H1 (cell line): ENCODE data around the gene MYOM1. TPM values are rescaled to one million over a fixed set of nuclear protein-coding genes. Genes with fewer than 3 reads are reported as not detected.
"Not testable (repeated sequence)": the region's sequence is repeated elsewhere in the genome, so short reads cannot be mapped to it uniquely, and the experiment has no call there.

Experiments used
- CTCF ChIA-PET: fragments of 300-600 bp; sonication (Branson Sonifier 250); formaldehyde crosslinking; loops from one replicate; lab custom pipeline; 2021; ENCODE audit not compliant: partially characterized antibody; lab: Charles Lee
- POLR2A ChIA-PET: fragments of 300-600 bp; sonication (Branson Sonifier 250); formaldehyde crosslinking; loops from one replicate; lab custom pipeline; 2021; ENCODE audit warnings: inconsistent platforms; ENCODE audit not compliant: partially characterized antibody; lab: Charles Lee
- DNase-seq, 2 experiments: peaks; one replicate each; pipeline versions ENCODE4 v3.0.0 to v3.0.0-alpha.2; 2010 to 2022; ENCODE audit warnings: low spot score in 2 of 2, low read depth in 1 of 2, mixed read lengths in 1 of 2
- FAIRE-seq: peaks from 2 replicates; lab custom pipeline; 2011; peaks lifted over from hg19 to GRCh38; lab: Jason Lieb, UNC
- H2AFZ ChIP-seq: 2 replicates; pipeline ENCODE4 v1.8.1; 2012; ENCODE audit warnings: low read length, inconsistent platforms
- H2AK5ac ChIP-seq: 2 replicates; pipeline ENCODE4 v1.6.1; 2013; ENCODE audit warnings: low read depth, low read length
- H2BK120ac ChIP-seq: replicated peaks from 2 replicates; pipeline ENCODE3; 2013; ENCODE audit warnings: low read depth, low read length, inconsistent platforms
- H2BK12ac ChIP-seq: 2 replicates; pipeline ENCODE4 v1.6.1; 2013; ENCODE audit warnings: low read depth, low read length
- H2BK15ac ChIP-seq: 2 replicates; pipeline ENCODE4 v1.6.1; 2013; ENCODE audit warnings: low read length
- H2BK20ac ChIP-seq: 2 replicates; pipeline ENCODE4 v1.6.1; 2013; ENCODE audit warnings: low read length
- H2BK5ac ChIP-seq: 2 replicates; pipeline ENCODE4 v1.6.1; 2013; ENCODE audit warnings: low read depth, low read length
- H3K14ac ChIP-seq: 2 replicates; pipeline ENCODE4 v1.6.1; 2013; ENCODE audit warnings: inconsistent platforms; ENCODE audit not compliant: insufficient read length
- H3K18ac ChIP-seq: 2 replicates; pipeline ENCODE4 v1.6.1; 2013; ENCODE audit warnings: low read length; ENCODE audit errors: extremely low read depth
- H3K23ac ChIP-seq: 2 replicates; pipeline ENCODE4 v1.6.1; 2013; ENCODE audit warnings: inconsistent platforms; ENCODE audit not compliant: insufficient read length
- H3K23me2 ChIP-seq: 2 replicates; pipeline ENCODE4 v1.6.1; 2013; ENCODE audit warnings: low read depth, low read length
- H3K27ac ChIP-seq: 2 replicates; pipeline ENCODE4 v1.6.1; 2011; ENCODE audit warnings: low read depth, low read length, inconsistent platforms
- H3K27me3 ChIP-seq, 4 experiments: replicated peaks in 1 of 4; 1 replicate in 1 of 4; 2 replicates in 3 of 4; pipeline versions ENCODE4 v1.6.1 to v1.8.1; 2011 to 2013; ENCODE audit warnings: low read length in 3 of 4, mild to moderate bottlenecking in 3 of 4, inconsistent platforms in 2 of 4, mixed read lengths in 2 of 4, moderate library complexity in 1 of 4; ENCODE audit not compliant: control insufficient read depth in 3 of 4, insufficient read depth in 3 of 4; ENCODE audit errors: extremely low read depth in 1 of 4
- H3K36me3 ChIP-seq, 4 experiments: 2 replicates each; pipeline versions ENCODE4 v1.6.1 to v1.8.1; 2011 to 2013; ENCODE audit warnings: mild to moderate bottlenecking in 4 of 4, low read length in 3 of 4, moderate library complexity in 2 of 4, control low read depth in 1 of 4, inconsistent platforms in 1 of 4; ENCODE audit not compliant: insufficient read depth in 4 of 4, control insufficient read depth in 2 of 4
- H3K4ac ChIP-seq: replicated peaks from 2 replicates; pipeline ENCODE3; 2013; ENCODE audit warnings: low read length, low read depth, mixed read lengths, inconsistent platforms; ENCODE audit not compliant: insufficient read length
- H3K4me1 ChIP-seq, 4 experiments: replicated peaks in 1 of 4; 1 replicate in 1 of 4; 2 replicates in 3 of 4; pipeline versions ENCODE4 v1.6.1 to v1.8.1; 2011 to 2013; ENCODE audit warnings: low read length in 3 of 4, inconsistent platforms in 2 of 4, mixed read lengths in 1 of 4; ENCODE audit not compliant: insufficient read depth in 4 of 4, control insufficient read depth in 3 of 4
- H3K4me2 ChIP-seq, 2 experiments: 2 replicates each; pipeline versions ENCODE4 v1.6.1 to v1.8.1; 2011 to 2013; ENCODE audit warnings: low read depth in 2 of 2, low read length in 2 of 2, control low read depth in 1 of 2, inconsistent platforms in 1 of 2, mild to moderate bottlenecking in 1 of 2; ENCODE audit not compliant: insufficient read depth in 1 of 2
- H3K4me3 ChIP-seq, 4 experiments: fragments of 200-600, 300-600 bp in 1 of 4; sonication (generic), shearing (Covaris generic), sonication (Bioruptor Twin) in 1 of 4; 2 replicates each; pipeline versions ENCODE4 v1.5.1 to v1.8.1; 2011 to 2016; ENCODE audit warnings: low read length in 4 of 4, low read depth in 3 of 4, control low read depth in 2 of 4, inconsistent platforms in 2 of 4, mild to moderate bottlenecking in 2 of 4, mixed read lengths in 1 of 4, moderate library complexity in 1 of 4; ENCODE audit not compliant: insufficient read depth in 2 of 4; ENCODE audit errors: extremely low read depth in 1 of 4
- H3K56ac ChIP-seq: replicated peaks from 2 replicates; pipeline ENCODE3; 2013; ENCODE audit warnings: low read depth, mild to moderate bottlenecking, mixed read lengths, low read length, inconsistent platforms; ENCODE audit not compliant: insufficient read length
- H3K79me1 ChIP-seq: 2 replicates; pipeline ENCODE4 v1.6.1; 2013; ENCODE audit warnings: low read depth, low read length, control low read depth
- H3K79me2 ChIP-seq, 2 experiments: 2 replicates each; pipeline versions ENCODE4 v1.6.1 to v1.8.1; 2012 to 2013; ENCODE audit warnings: low read length in 2 of 2, mild to moderate bottlenecking in 2 of 2, inconsistent platforms in 1 of 2; ENCODE audit not compliant: insufficient read depth in 2 of 2, control insufficient read depth in 1 of 2
- H3K9ac ChIP-seq, 4 experiments: replicated peaks in 1 of 4; 1 replicate in 1 of 4; 2 replicates in 3 of 4; pipeline versions ENCODE4 v1.6.1 to v1.8.1; 2011 to 2013; ENCODE audit warnings: low read depth in 3 of 4, low read length in 3 of 4, control low read depth in 2 of 4, mild to moderate bottlenecking in 2 of 4, moderate library complexity in 2 of 4, inconsistent platforms in 1 of 4; ENCODE audit errors: extremely low read depth in 1 of 4
- H3K9me3 ChIP-seq, 2 experiments: 2 replicates each; pipeline versions ENCODE4 v1.6.1 to v1.8.1; 2012 to 2013; ENCODE audit warnings: mild to moderate bottlenecking in 2 of 2, moderate library complexity in 2 of 2, control low read depth in 1 of 2, inconsistent platforms in 1 of 2, low read depth in 1 of 2, low read length in 1 of 2, mixed read lengths in 1 of 2; ENCODE audit not compliant: insufficient read depth in 2 of 2
- H4K20me1 ChIP-seq, 2 experiments: replicated peaks in 1 of 2; 2 replicates each; pipeline versions ENCODE3 to v1.8.1; 2011 to 2013; ENCODE audit warnings: inconsistent platforms in 2 of 2, low read length in 2 of 2, mild to moderate bottlenecking in 1 of 2; ENCODE audit not compliant: insufficient read depth in 2 of 2, control insufficient read depth in 1 of 2
- H4K5ac ChIP-seq: 2 replicates; pipeline ENCODE4 v1.6.1; 2013; ENCODE audit warnings: low read length, low read depth, mixed read lengths, inconsistent platforms; ENCODE audit not compliant: insufficient read length
- H4K8ac ChIP-seq: 2 replicates; pipeline ENCODE4 v1.8.0; 2013; ENCODE audit warnings: mild to moderate bottlenecking, moderate library complexity, low read length, inconsistent platforms; ENCODE audit not compliant: insufficient read depth; ENCODE audit errors: extremely low read depth
- H4K91ac ChIP-seq: replicated peaks from 2 replicates; pipeline ENCODE3; 2013; ENCODE audit warnings: low read length, mixed read lengths, inconsistent platforms; ENCODE audit not compliant: insufficient read length
- ASH2L ChIP-seq: fragments of 200-600, 300-600 bp; sonication (generic); IDR thresholded peaks from one replicate; pipeline ENCODE4 v1.7.1; 2017; ENCODE audit warnings: low read length
- CEBPB ChIP-seq: IDR thresholded peaks from 2 replicates; pipeline ENCODE4 v1.6.1; 2012; ENCODE audit warnings: low read depth, low read length
- ZNF274 ChIP-seq: IDR thresholded peaks from 2 replicates; pipeline ENCODE4 v1.7.0; 2012; ENCODE audit warnings: low read length, borderline replicate concordance; ENCODE audit errors: extremely low read depth
- WGBS, 2 experiments: shearing (Covaris generic) in 1 of 2; methylation state at CpG; one replicate each; pipeline versions ENCODE4 v1.1.6 to v1.1.7; 2013 to 2015; ENCODE audit warnings: low lambda C conversion rate in 2 of 2, mixed read lengths in 2 of 2, inconsistent platforms in 1 of 2, low coverage in 1 of 2, missing lambda C conversion rate in 1 of 2; ENCODE audit not compliant: insufficient replicate concordance in 2 of 2, insufficient coverage in 1 of 2, insufficient read length in 1 of 2; ENCODE audit errors: extremely low coverage in 1 of 2, missing lambda C conversion rate in 1 of 2; 5-methylcytosine and 5-hydroxymethylcytosine counted together
- polyA plus RNA-seq, 7 experiments: library from polyadenylated mRNA; depleted of rRNA in 3 of 7; stranded (reverse) in 5 of 7; unstranded in 2 of 7; fragments of >200 nt in 5 of 7; fragments of 200-250 nt in 2 of 7; gene quantifications; 1 replicate in 5 of 7; 2 replicates in 1 of 7; 4 replicates in 1 of 7; pipeline versions ENCODE4 v1.2.1 to v1.2.3, GENCODE V29; 2011 to 2013; ENCODE audit warnings: missing spikeins in 2 of 7, mixed read lengths in 2 of 7
- total RNA-seq: library from RNA; stranded (reverse); fragmentation: NEBNext Ultra II Directional; extraction: Animal tissue kit (Norgen Biotek cat#: 25700); gene quantifications from 2 replicates; pipeline ENCODE4 v1.2.1, GENCODE V29; 2021

Gene MYOM1
- total and polyA plus RNA-seq, 2 of the 8 experiments (the other 6 are each of a cell fraction or from before 2014, with no cell fraction given): 0.06 to 0.32 TPM

GRCh38 chr18:3074087-3074486, 145.7 kb downstream of the MYOM1 start:
- Histone ChIP-seq H3K18ac (no peak overlapping the region), H2BK20ac (no peak overlapping the region), H3K4me3 (no peak overlapping the region), H3K79me2 (no peaks in the 10 kb centered on the region), H4K91ac (peak overlapping the region; percentile 78), H3K23ac (no peak overlapping the region), H4K8ac (no peak overlapping the region; the same call in 1 of the 2 replicates), H2AK5ac (no peak overlapping the region), H3K4me1 (no peaks in the 10 kb centered on the region; a peak in 1 of 7 replicates), H3K27me3 (no peaks in the 10 kb centered on the region), H3K79me1 (no peaks in the 10 kb centered on the region), H3K27ac (no peak overlapping the region), H3K9ac (no peak overlapping the region), H2BK120ac (peak overlapping the region; percentile 60), H2AFZ (peak overlapping the region; percentile 77; the same call in 1 of the 2 replicates), H3K9me3 (no peaks in the 10 kb centered on the region), H4K5ac (no peak overlapping the region), H2BK15ac (no peak overlapping the region), H3K56ac (no peak overlapping the region), H3K4ac (no peak overlapping the region), H3K14ac (no peak overlapping the region), H2BK12ac (no peak overlapping the region), H3K23me2 (no peaks in the 10 kb centered on the region; the same call in 1 of the 2 replicates), H4K20me1 (no peaks in the 10 kb centered on the region), H3K4me2 (no peak overlapping the region), H3K36me3 (no peaks in the 10 kb centered on the region), H2BK5ac (peak overlapping the region; percentile 13; the same call in 1 of the 2 replicates)
- FAIRE-seq (no peak), DNase-seq (no peak)
- TF ChIP-seq ZNF274: no peak
- no peak for TF ChIP-seq ASH2L
- no peak for TF ChIP-seq CEBPB
- CTCF ChIA-PET: interaction anchor here (0.8 to 7.3 kb wide), 4 partner anchors 8 to 77 kb away, joined by 3 to 42 read pairs (median 6); no protein-coding TSS in a partner anchor
- POLR2A ChIA-PET: no interaction called here

DNA sequence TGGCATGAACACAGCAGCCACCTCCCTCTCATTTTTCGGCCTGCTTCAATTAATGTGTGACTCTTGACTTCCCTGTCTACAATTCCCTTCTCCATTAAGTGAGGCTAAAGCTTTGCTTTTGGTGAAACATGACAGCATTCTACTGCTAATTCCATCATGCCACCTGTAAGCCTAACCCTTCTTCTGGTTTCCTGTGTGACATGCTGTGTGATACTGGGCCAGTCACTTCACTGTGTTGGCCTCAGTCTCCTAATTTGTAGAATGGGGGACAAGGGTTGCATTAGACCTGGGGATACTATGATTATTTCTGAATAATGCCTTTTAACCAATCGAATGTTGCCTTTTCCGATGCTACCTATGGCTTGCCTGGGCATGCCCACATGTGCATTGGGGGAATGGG, 146.4 kb downstream of the MYOM1 start:
- H3K4me1 ChIP-seq, H3K36me3 ChIP-seq, H3K9ac ChIP-seq, H3K27me3 ChIP-seq, H3K14ac ChIP-seq, H3K9me3 ChIP-seq, H4K8ac ChIP-seq, POLR2A ChIA-PET, H3K4me2 ChIP-seq, H2BK120ac ChIP-seq, H3K4me3 ChIP-seq, H3K18ac ChIP-seq, H4K5ac ChIP-seq, H4K91ac ChIP-seq, H3K79me2 ChIP-seq, H3K79me1 ChIP-seq, H2BK15ac ChIP-seq, H2BK20ac ChIP-seq, H3K56ac ChIP-seq, H2AK5ac ChIP-seq, H3K27ac ChIP-seq, H3K23me2 ChIP-seq, FAIRE-seq, H3K4ac ChIP-seq, H2AFZ ChIP-seq, H3K23ac ChIP-seq, DNase-seq, H4K20me1 ChIP-seq: not testable (repeated sequence)
- 90% methylated on average over 3 of the region's 3 CpGs; no CpG with 5 or more reads in 1 of the 2 experiments for WGBS, 2 experiments
- 0 out of 2 replicates have a peak overlapping the region, but pooled peaks have one; percentile 2 for H2BK12ac ChIP-seq
- peak overlapping the region; percentile 35; the same call in 1 of the 2 replicates for H2BK5ac ChIP-seq
- CTCF ChIA-PET: interaction anchor here (0.8 to 7.3 kb wide), 6 partner anchors 9 to 88 kb away, joined by 3 to 42 read pairs (median 3); no protein-coding TSS in a partner anchor
